ENCODE results near the gene SYNGAP1. TPM values are rescaled to one million over a fixed set of nuclear protein-coding genes. Genes with fewer than 3 reads are reported as not detected.
A peak's percentile ranks its signal among the peaks of the same experiment; 100 is the strongest.

SYNGAP1 gene
- total RNA-seq, 2 donors from 2014 or later = 3.6 to 10.1 TPM

- Histone ChIP-seq H3K4me1 (peaks cover 0 to 59% of the 10 kb centered on the region in 2 donors), H3K9me3 (no peaks in the 10 kb centered on the region), H3K4me3 (no peak overlapping the region), H3K27me3 (no peaks in the 10 kb centered on the region), H3K27ac (no peak overlapping the region), H3K36me3 (peaks cover 16% of the 10 kb centered on the region)
- DNase-seq (ENCODE audit: low spot score) = no peak
- TF ChIP-seq, protein P1, sequence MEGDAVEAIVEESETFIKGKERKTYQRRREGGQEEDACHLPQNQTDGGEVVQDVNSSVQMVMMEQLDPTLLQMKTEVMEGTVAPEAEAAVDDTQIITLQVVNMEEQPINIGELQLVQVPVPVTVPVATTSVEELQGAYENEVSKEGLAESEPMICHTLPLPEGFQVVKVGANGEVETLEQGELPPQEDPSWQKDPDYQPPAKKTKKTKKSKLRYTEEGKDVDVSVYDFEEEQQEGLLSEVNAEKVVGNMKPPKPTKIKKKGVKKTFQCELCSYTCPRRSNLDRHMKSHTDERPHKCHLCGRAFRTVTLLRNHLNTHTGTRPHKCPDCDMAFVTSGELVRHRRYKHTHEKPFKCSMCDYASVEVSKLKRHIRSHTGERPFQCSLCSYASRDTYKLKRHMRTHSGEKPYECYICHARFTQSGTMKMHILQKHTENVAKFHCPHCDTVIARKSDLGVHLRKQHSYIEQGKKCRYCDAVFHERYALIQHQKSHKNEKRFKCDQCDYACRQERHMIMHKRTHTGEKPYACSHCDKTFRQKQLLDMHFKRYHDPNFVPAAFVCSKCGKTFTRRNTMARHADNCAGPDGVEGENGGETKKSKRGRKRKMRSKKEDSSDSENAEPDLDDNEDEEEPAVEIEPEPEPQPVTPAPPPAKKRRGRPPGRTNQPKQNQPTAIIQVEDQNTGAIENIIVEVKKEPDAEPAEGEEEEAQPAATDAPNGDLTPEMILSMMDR (IDR thresholded peaks at IDR 0.05) = no peak
Measured at GRCh38 chr6:33431880-33432541, 12.1 kb downstream of the SYNGAP1 start.

GRCh38 chr6:33432546-33432945 lies 12.7 kb downstream of the SYNGAP1 start:
- no peak for DNase-seq (ENCODE audit: low spot score)
- H3K4me1 ChIP-seq = peaks cover 0 to 54% of the 10 kb centered on the region in 2 donors

DNA sequence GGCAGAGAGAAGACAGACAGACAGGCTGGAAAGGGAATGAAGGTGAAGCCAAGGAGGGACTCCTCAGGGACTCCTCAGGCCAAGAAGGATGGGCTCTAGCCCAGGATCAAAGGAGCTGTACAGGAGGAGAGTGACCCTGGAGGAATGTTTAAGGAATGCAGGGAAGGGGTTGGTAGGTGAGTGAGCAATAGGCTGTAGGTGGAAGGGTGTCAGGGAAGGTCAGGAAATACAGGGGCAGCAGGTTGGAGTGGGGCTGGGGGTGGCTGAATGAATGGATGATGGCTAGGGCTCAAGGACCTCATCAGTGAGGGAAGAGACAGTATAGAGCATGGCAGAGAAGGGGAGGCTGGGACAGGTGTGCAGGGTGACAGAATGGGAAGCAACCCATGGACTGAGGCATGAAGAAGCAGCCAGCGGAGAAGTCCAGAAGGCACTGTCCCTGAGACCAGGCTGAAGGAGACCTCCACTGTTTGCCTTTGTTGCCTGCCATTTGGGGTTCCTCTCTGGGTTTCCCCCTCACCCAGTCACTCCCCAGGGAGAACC lies 13.2 kb downstream of the SYNGAP1 start:
- Histone ChIP-seq H3K4me3 (no peak overlapping the region), H3K27ac (peak overlapping the region; percentile 64 to 76), H3K27me3 (no peaks in the 10 kb centered on the region), H3K4me1 (peaks cover 0 to 54% of the 10 kb centered on the region in 2 donors), H3K36me3 (peaks cover 26% of the 10 kb centered on the region), H3K9me3 (no peaks in the 10 kb centered on the region)
- DNase-seq (ENCODE audit: low spot score) = no peak
- TF ChIP-seq, protein P1 (IDR thresholded peaks at IDR 0.05) = no peak

More at GRCh38 chr6:33432546-33432945, 12.7 kb downstream of the SYNGAP1 start:
- no peaks in the 10 kb centered on the region for H3K9me3 ChIP-seq
- H3K4me3 ChIP-seq = no peak overlapping the region
- H3K27me3 ChIP-seq = no peaks in the 10 kb centered on the region
- H3K27ac ChIP-seq = peak overlapping the region; percentile 64 to 76
- peaks cover 21% of the 10 kb centered on the region for H3K36me3 ChIP-seq
- TF ChIP-seq, protein P1 (IDR thresholded peaks at IDR 0.05) = no peak

DNA sequence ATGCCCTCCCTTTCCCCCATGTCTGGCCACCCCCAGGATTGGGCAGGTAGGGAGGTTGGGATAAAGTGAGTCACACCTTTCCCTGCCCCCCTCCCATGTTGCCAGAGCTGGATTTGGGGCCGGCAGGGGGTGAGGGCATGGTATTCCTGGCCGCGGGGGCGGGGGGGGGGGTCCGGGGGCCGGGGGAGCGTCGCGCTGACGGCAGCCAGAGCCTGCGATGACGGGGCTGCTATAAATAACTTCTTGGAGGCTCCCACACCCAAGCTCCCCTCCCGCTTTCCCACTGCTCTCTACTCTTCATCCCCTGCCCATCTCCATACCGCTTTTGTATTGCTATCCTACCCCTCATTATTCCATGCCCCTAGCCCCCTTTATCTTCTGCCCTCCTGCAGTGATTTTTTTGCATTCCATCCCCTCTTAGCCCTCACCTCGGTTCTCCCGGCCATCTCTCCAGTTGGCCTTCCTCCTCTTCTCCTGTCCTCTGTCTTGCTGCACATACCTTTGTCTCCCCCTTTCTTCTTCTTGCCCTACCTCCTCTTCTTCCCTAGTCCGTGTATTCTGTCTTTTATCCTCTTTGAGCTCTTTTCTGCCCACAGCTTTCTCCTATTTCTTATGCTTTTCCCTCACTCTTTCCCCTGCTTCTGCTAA lies 13.8 kb downstream of the SYNGAP1 start:
- Histone ChIP-seq H3K4me3 (no peak overlapping the region), H3K27me3 (no peaks in the 10 kb centered on the region), H3K4me1 (peaks cover 0 to 48% of the 10 kb centered on the region in 2 donors), H3K27ac (peak overlapping the region; percentile 64 to 76), H3K36me3 (peaks cover 32% of the 10 kb centered on the region), H3K9me3 (no peaks in the 10 kb centered on the region)
- TF ChIP-seq, protein P1 (IDR thresholded peaks at IDR 0.05) = no peak
- no peak for DNase-seq (ENCODE audit: low spot score)

- DNase-seq (ENCODE audit: low spot score) = no peak
- TF ChIP-seq, protein P1 (IDR thresholded peaks at IDR 0.05) = no peak
- Histone ChIP-seq H3K36me3 (peaks cover 33% of the 10 kb centered on the region), H3K4me3 (no peak overlapping the region), H3K9me3 (no peaks in the 10 kb centered on the region), H3K4me1 (peaks cover 0 to 35% of the 10 kb centered on the region in 2 donors), H3K27me3 (no peaks in the 10 kb centered on the region), H3K27ac (no peak overlapping the region)
Measured at GRCh38 chr6:33434961-33435360, 15.1 kb downstream of the SYNGAP1 start.

Measured in right atrium auricular region (tissue), 2 donors.